ENCODE measurements around the gene HADH. TPM values are rescaled to one million over a fixed set of nuclear protein-coding genes. Genes with fewer than 3 reads are reported as not detected.
A peak's percentile ranks its signal among the peaks of the same experiment; 100 is the strongest.

The HADH gene
- total and polyA plus RNA-seq, 9 donors: 45.4 to 117 (median 62.5) TPM

GRCh38 chr4:108018040-108018883, 28.6 kb downstream of the HADH start:
- peak; percentile 60 to 81 (median 78) for DNase-seq
- WGBS, 3 donors: 40 to 48% (median 40%) methylated on average over 8 of the region's 8 CpGs
- H3K9me3 ChIP-seq: no peaks in the 10 kb centered on the region
- intact Hi-C loops (cut with DNase I): loop anchor here in 1 of 4 donors (10.0 kb wide), 1 partner anchor 557 kb away; no protein-coding TSS in a partner anchor
- no peak overlapping the region for H3K4me3 ChIP-seq
- TF ChIP-seq CTCF (IDR thresholded peaks at IDR 0.05): peak; percentile 47 to 74 (median 68)
- no peak for TF ChIP-seq EP300 (IDR thresholded peaks at IDR 0.05)
- no peaks in the 10 kb centered on the region for H3K36me3 ChIP-seq
- no peaks in the 10 kb centered on the region for H3K4me1 ChIP-seq (ENCODE audit: insufficient read depth)
- H3K27me3 ChIP-seq: no peaks in the 10 kb centered on the region
- no peak overlapping the region for H3K27ac ChIP-seq

GRCh38 chr4:108018884-108019187, 29.1 kb downstream of the HADH start:
- H3K9me3 ChIP-seq: no peaks in the 10 kb centered on the region
- WGBS, 3 donors: 45 to 55% (median 46%) methylated on average over 2 of the region's 2 CpGs
- no peak overlapping the region for H3K4me3 ChIP-seq
- intact Hi-C loops (cut with DNase I): loop anchor here in 1 of 4 donors (10.0 kb wide), 1 partner anchor 556 kb away; no protein-coding TSS in a partner anchor
- no peaks in the 10 kb centered on the region for H3K4me1 ChIP-seq (ENCODE audit: insufficient read depth)
- no peaks in the 10 kb centered on the region for H3K36me3 ChIP-seq
- no peak for TF ChIP-seq CTCF (IDR thresholded peaks at IDR 0.05)
- no peak for TF ChIP-seq EP300 (IDR thresholded peaks at IDR 0.05)
- TF ChIP-seq POLR2A (IDR thresholded peaks at IDR 0.05): no peak
- DNase-seq: no peak
- H3K27me3 ChIP-seq: no peaks in the 10 kb centered on the region
- H3K27ac ChIP-seq: no peak overlapping the region

- TF ChIP-seq EP300 (IDR thresholded peaks at IDR 0.05) (no peak), POLR2A (IDR thresholded peaks at IDR 0.05) (no peak), CTCF (IDR thresholded peaks at IDR 0.05) (no peak)
- DNase-seq: no peak
- intact Hi-C loops (cut with DNase I): loop anchor here in 2 of 4 donors (10.0 kb wide), 2 partner anchors 541 to 551 kb away; no protein-coding TSS in a partner anchor
- no peak overlapping the region for H3K27ac ChIP-seq
- no peak overlapping the region for H3K4me3 ChIP-seq
- H3K36me3 ChIP-seq: no peaks in the 10 kb centered on the region
- no peaks in the 10 kb centered on the region for H3K4me1 ChIP-seq (ENCODE audit: insufficient read depth)
- WGBS, 3 donors: 74 to 83% (median 78%) methylated on average over 5 of the region's 5 CpGs
- H3K27me3 ChIP-seq: no peaks in the 10 kb centered on the region
- H3K9me3 ChIP-seq: no peaks in the 10 kb centered on the region
These were observed 34.6 kb downstream of the HADH start for GRCh38 chr4:108024085-108024877.

- Histone ChIP-seq H3K27ac (no peak overlapping the region), H3K9me3 (no peaks in the 10 kb centered on the region), H3K27me3 (no peaks in the 10 kb centered on the region), H3K36me3 (no peaks in the 10 kb centered on the region), H3K4me1 (ENCODE audit: insufficient read depth) (no peaks in the 10 kb centered on the region), H3K4me3 (no peak overlapping the region)
- intact Hi-C loops (cut with DNase I): loop anchor here in 2 of 4 donors (10.0 kb wide), 2 partner anchors 540 to 550 kb away; no protein-coding TSS in a partner anchor
- TF ChIP-seq EP300 (IDR thresholded peaks at IDR 0.05) (no peak), POLR2A (IDR thresholded peaks at IDR 0.05) (no peak), CTCF (IDR thresholded peaks at IDR 0.05) (no peak)
- DNase-seq: no peak
These were observed 35.1 kb downstream of the HADH start for GRCh38 chr4:108024878-108025165.
